Brain microvascular endothelial cell (primary cell): ENCODE measurements around the gene AMBRA1.

Experiments
- DNase-seq: peaks from one replicate; pipeline ENCODE4 v3.0.0-alpha.2; 2020
- H3K27ac ChIP-seq: fragments of 250-450 bp; sonication (Bioruptor Pico); 2 replicates; pipeline ENCODE4 v1.5.1; 2020; ENCODE audit warnings: mild to moderate bottlenecking, moderate library complexity
- H3K27me3 ChIP-seq: fragments of 250-450 bp; sonication (Bioruptor Pico); replicated peaks from 2 replicates; pipeline ENCODE4 v1.5.1; 2020; ENCODE audit warnings: mild to moderate bottlenecking
- H3K36me3 ChIP-seq: fragments of 250-450 bp; sonication (Bioruptor Pico); replicated peaks from 2 replicates; pipeline ENCODE4 v1.5.1; 2020; ENCODE audit warnings: mild to moderate bottlenecking
- H3K4me3 ChIP-seq: 2 replicates; pipeline ENCODE4 v1.5.1; 2011; ENCODE audit warnings: low read depth, mild to moderate bottlenecking, control low read depth, low read length, moderate library complexity
- in situ Hi-C: cut with HindIII; loops from 2 replicates; pipeline ENCODE4 v1.10.0; 2017; ENCODE audit warnings: low sequenced_read_pairs, low pct_ligation_motif_present
- TF ChIP-seq, protein P1 (sequence below): IDR thresholded peaks from 2 replicates; pipeline ENCODE4 v1.5.1; 2011; ENCODE audit warnings: low read depth, mild to moderate bottlenecking, moderate library complexity, low read length, control low read depth, inconsistent platforms; ENCODE audit errors: missing control alignments

The AMBRA1 gene

DNA sequence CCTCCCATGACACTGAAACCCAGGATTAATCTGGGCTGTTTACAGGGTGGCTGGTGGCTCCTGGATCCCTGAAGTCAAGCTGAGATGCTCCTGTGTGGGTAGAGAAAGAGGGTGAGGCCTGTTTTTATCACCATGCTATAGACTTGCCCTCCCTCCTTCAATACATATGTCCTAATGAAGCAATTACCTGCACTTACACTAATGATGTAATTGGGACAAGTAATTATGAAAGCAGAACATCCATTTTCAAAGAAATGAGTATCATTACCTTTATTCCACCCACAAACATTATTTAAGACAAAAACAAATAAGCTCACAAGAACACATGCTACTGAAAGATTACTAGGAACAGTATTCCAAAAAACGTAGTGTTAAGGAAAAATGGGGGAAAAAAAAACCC, 138.0 kb downstream of the AMBRA1 start:
- TF ChIP-seq, protein P1, sequence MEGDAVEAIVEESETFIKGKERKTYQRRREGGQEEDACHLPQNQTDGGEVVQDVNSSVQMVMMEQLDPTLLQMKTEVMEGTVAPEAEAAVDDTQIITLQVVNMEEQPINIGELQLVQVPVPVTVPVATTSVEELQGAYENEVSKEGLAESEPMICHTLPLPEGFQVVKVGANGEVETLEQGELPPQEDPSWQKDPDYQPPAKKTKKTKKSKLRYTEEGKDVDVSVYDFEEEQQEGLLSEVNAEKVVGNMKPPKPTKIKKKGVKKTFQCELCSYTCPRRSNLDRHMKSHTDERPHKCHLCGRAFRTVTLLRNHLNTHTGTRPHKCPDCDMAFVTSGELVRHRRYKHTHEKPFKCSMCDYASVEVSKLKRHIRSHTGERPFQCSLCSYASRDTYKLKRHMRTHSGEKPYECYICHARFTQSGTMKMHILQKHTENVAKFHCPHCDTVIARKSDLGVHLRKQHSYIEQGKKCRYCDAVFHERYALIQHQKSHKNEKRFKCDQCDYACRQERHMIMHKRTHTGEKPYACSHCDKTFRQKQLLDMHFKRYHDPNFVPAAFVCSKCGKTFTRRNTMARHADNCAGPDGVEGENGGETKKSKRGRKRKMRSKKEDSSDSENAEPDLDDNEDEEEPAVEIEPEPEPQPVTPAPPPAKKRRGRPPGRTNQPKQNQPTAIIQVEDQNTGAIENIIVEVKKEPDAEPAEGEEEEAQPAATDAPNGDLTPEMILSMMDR = no peak
- H3K36me3 ChIP-seq = no peaks in the 10 kb centered on the region
- DNase-seq = no peak
- no peak overlapping the region for H3K27ac ChIP-seq
- H3K4me3 ChIP-seq = no peak overlapping the region
- in situ Hi-C loops = no loop called here
- no peaks in the 10 kb centered on the region for H3K27me3 ChIP-seq

GRCh38 chr11:46452918-46453517, 140.8 kb downstream of the AMBRA1 start:
- H3K27ac ChIP-seq = no peak overlapping the region
- H3K4me3 ChIP-seq = no peak overlapping the region
- in situ Hi-C loops = no loop called here
- H3K27me3 ChIP-seq = no peaks in the 10 kb centered on the region
- TF ChIP-seq, protein P1 = no peak
- no peak for DNase-seq
- no peaks in the 10 kb centered on the region for H3K36me3 ChIP-seq

DNA sequence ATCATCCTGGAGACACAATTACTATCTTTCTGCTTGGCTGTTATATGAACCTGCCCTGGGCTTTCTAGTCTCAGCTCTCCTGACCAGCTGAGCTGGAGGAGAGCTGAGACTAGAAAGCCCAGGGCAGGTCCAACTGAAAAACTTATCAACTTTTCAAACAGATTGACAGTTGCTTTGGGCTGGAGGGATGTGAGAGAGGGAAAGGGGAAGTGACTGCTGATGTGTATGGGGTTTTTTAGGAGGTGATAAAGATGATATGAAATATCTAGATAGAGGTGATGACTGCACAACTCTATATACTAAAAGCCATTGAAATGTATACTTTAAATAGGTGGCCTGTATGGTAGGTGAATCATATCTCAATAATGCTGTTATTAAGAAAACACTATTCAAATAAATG, 142.1 kb downstream of the AMBRA1 start:
- TF ChIP-seq, protein P1 = no peak

DNA sequence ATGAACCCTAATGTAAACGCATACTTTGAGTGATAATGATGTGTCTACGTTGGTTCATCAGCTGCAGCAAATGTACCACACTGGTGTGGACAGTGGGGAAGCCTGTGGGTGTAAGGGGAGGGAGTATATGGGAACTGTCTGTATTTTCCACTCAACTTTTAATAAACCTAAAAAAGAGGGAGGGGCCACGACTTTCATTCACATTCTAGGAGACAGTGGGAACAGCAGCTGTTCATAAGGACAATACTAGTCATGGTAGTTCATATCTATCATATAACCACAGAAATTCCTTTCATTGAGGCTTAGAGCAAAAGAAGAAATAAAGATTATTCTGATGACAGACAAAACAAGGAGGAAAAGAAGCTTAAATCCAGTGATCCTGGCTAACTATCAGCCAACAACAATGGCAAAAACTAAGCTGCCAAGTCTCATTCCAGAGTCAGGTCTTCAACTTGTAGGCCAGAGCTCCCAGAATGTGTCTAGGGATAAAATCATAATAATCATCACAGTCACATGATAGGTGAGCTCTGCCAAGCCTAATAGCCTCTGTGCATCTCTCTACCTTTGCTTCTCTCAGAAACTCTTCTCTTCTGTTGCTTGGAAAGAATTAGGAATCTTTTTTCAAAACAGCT, 142.9 kb downstream of the AMBRA1 start:
- no peak for DNase-seq
- Histone ChIP-seq H3K4me3 (no peak overlapping the region), H3K27me3 (no peaks in the 10 kb centered on the region), H3K36me3 (no peaks in the 10 kb centered on the region), H3K27ac (peak overlapping the region; percentile 1)
- in situ Hi-C loops = no loop called here
- TF ChIP-seq, protein P1 = no peak

More for the DNA sequence above, 142.1 kb downstream of the AMBRA1 start:
- Histone ChIP-seq H3K4me3 (no peak overlapping the region), H3K36me3 (no peaks in the 10 kb centered on the region), H3K27me3 (no peaks in the 10 kb centered on the region), H3K27ac (no peak overlapping the region)
- in situ Hi-C loops = no loop called here
- DNase-seq = no peak

- TF ChIP-seq, protein P1 = no peak
- H3K36me3 ChIP-seq = no peaks in the 10 kb centered on the region
- in situ Hi-C loops = no loop called here
- H3K4me3 ChIP-seq = no peak overlapping the region
- no peaks in the 10 kb centered on the region for H3K27me3 ChIP-seq
- DNase-seq = no peak
- no peak overlapping the region for H3K27ac ChIP-seq
Observed at GRCh38 chr11:46447544-46447943, 146.3 kb downstream of the AMBRA1 start.
